Neural cell (in vitro differentiated cells): Measurements from ENCODE around the gene PDIA6.

Source experiments
- CTCF ChIP-seq: fragments of 450-650 bp; IDR thresholded peaks from 2 replicates; pipeline ENCODE4 v1.5.1; 2014; ENCODE audit warnings: antibody characterized with exemption, mild to moderate bottlenecking, moderate library complexity; ENCODE audit not compliant: poor library complexity, severe bottlenecking
- EZH2 ChIP-seq: fragments of 200-600, 300-800 bp; shearing (Covaris generic), sonication (generic); IDR thresholded peaks from 2 replicates; pipeline ENCODE4 v1.6.1; 2014; ENCODE audit warnings: antibody characterized with exemption, low read length, borderline replicate concordance, mild to moderate bottlenecking; ENCODE audit not compliant: insufficient read depth, poor library complexity, severe bottlenecking
- POLR2AphosphoS5 ChIP-seq: IDR thresholded peaks from 2 replicates; pipeline ENCODE4 v1.6.1; 2012
- RAD21 ChIP-seq: fragments of 450-650 bp; conservative IDR thresholded peaks from 2 replicates; pipeline ENCODE4 v1.6.1; 2014; ENCODE audit warnings: antibody characterized with exemption, mild to moderate bottlenecking, moderate library complexity
- REST ChIP-seq: IDR thresholded peaks from 2 replicates; pipeline ENCODE4 v1.6.1; 2012; ENCODE audit warnings: borderline replicate concordance
- SMC3 ChIP-seq: fragments of 450-650 bp; conservative IDR thresholded peaks from 2 replicates; pipeline ENCODE4 v1.6.1; 2014; ENCODE audit warnings: antibody characterized with exemption, mild to moderate bottlenecking, moderate library complexity; ENCODE audit not compliant: poor library complexity

- no peak for TF ChIP-seq CTCF
- TF ChIP-seq SMC3, result no peak
- no peak for TF ChIP-seq REST
- no peak for TF ChIP-seq EZH2
- no peak for TF ChIP-seq RAD21
- TF ChIP-seq POLR2AphosphoS5, result no peak
Measured at GRCh38 chr2:10753156-10753555, 59.4 kb downstream of the PDIA6 start.
